ENCODE measurements around the gene ANKRD12.

DNA sequence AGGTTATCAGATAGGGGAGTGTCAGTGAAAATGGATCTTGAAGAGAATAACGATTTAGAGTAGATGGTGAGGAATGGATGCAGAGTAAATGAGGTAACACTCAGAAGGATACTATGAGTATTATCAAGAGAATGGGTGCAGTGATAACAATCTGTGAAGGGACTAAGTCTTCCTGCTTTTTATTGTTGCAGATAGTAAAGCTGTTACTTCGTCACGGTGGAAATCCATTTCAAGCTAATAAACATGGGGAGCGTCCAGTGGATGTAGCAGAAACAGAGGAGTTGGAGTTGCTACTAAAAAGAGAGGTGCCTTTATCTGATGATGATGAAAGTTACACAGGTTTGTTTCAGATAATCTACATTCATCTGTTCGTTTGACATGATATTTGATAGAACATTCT, 85.1 kb downstream of the ANKRD12 start:
- TF ChIP-seq, protein P1, sequence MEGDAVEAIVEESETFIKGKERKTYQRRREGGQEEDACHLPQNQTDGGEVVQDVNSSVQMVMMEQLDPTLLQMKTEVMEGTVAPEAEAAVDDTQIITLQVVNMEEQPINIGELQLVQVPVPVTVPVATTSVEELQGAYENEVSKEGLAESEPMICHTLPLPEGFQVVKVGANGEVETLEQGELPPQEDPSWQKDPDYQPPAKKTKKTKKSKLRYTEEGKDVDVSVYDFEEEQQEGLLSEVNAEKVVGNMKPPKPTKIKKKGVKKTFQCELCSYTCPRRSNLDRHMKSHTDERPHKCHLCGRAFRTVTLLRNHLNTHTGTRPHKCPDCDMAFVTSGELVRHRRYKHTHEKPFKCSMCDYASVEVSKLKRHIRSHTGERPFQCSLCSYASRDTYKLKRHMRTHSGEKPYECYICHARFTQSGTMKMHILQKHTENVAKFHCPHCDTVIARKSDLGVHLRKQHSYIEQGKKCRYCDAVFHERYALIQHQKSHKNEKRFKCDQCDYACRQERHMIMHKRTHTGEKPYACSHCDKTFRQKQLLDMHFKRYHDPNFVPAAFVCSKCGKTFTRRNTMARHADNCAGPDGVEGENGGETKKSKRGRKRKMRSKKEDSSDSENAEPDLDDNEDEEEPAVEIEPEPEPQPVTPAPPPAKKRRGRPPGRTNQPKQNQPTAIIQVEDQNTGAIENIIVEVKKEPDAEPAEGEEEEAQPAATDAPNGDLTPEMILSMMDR (conservative IDR thresholded peaks at IDR 0.05; ENCODE audit: low read length), result no peak
- no peak for TF ChIP-seq EZH2phosphoT487 (IDR thresholded peaks at IDR 0.05; ENCODE audit: borderline replicate concordance)

All from Loucy (cell line).